ENCODE results near the gene DOHH. TPM values are rescaled to one million over a fixed set of nuclear protein-coding genes. Genes with fewer than 3 reads are reported as not detected.

DOHH gene
- total RNA-seq, 1 experiment from 2014 or later = 51.4 TPM

DNA sequence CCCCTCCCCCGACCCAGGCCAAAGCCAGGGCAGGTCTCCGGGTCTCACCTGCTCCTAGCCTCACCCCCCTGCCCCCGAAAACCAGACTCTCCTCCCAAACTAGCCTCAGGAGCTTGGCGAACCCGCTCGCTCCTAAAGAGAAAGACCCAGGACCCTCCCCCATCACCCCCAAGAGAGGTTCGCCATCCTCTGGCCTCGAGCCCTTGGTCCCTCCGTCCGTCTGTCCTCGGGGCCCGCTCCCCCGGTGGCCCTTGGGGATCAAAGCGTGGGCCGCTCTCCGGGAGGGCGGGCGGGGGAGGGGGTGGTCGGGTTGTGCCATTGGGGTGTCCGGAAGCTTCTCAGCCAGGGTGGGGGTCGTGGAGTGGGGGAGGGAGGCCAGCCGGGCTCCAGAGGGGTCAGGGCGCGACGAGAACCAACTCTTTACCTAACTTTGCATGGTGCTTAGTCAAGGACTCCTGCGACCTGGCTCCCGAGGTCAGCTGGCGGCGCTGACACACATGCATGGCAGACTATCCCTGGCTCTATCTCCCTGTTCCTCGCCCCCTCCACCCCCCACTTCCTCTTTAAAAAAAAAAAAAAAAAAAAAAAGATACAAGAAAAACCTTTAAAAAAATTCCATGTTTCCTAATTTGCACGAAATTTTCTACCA lies 35.8 kb downstream of the DOHH start:
- DNase-seq (no peak), ATAC-seq (no peak)
- TF ChIP-seq EZH2phosphoT487 (IDR thresholded peaks at IDR 0.05; ENCODE audit: borderline replicate concordance, low read length) (no peak), EZH2 (IDR thresholded peaks at IDR 0.05; ENCODE audit: low read length, unreplicated experiment) (no peak)
- TF ChIP-seq, protein P1, sequence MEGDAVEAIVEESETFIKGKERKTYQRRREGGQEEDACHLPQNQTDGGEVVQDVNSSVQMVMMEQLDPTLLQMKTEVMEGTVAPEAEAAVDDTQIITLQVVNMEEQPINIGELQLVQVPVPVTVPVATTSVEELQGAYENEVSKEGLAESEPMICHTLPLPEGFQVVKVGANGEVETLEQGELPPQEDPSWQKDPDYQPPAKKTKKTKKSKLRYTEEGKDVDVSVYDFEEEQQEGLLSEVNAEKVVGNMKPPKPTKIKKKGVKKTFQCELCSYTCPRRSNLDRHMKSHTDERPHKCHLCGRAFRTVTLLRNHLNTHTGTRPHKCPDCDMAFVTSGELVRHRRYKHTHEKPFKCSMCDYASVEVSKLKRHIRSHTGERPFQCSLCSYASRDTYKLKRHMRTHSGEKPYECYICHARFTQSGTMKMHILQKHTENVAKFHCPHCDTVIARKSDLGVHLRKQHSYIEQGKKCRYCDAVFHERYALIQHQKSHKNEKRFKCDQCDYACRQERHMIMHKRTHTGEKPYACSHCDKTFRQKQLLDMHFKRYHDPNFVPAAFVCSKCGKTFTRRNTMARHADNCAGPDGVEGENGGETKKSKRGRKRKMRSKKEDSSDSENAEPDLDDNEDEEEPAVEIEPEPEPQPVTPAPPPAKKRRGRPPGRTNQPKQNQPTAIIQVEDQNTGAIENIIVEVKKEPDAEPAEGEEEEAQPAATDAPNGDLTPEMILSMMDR (conservative IDR thresholded peaks at IDR 0.05; ENCODE audit: low read depth, low read length) = no peak
- H3K79me2 ChIP-seq (ENCODE audit: low read length) = no peaks in the 10 kb centered on the region
- H3K4me2 ChIP-seq (ENCODE audit: low read length) = no peak overlapping the region
- no peaks in the 10 kb centered on the region for H3K9me3 ChIP-seq (ENCODE audit: low read length)
- POLR2A ChIA-PET (ENCODE audit: unreplicated experiment) = interaction anchor here (0.6 kb wide), 1 partner anchor 645 kb away, joined by 4 read pairs; the partner anchor contains the start of gene ZNF554
- H3K9me2 ChIP-seq (replicated peaks; ENCODE audit: low read length) = no peaks in the 10 kb centered on the region
- H3K36me3 ChIP-seq (ENCODE audit: low read depth, low read length) = no peaks in the 10 kb centered on the region
- intact Hi-C loops (cut with micrococcal nuclease) = no loop called here
- no peak overlapping the region for H3K27ac ChIP-seq (ENCODE audit: low read length)
- H3K9ac ChIP-seq (ENCODE audit: low read length) = no peak overlapping the region
- CTCF ChIA-PET = no interaction called here
- no peak overlapping the region for H2AFZ ChIP-seq (ENCODE audit: low read length)
- no peaks in the 10 kb centered on the region for H3K27me3 ChIP-seq (ENCODE audit: low read length)
- BruUV-seq (replicated peaks) = no TSS peak
- H3K4me1 ChIP-seq (ENCODE audit: insufficient read depth, low read length) = no peaks in the 10 kb centered on the region
- H3F3A ChIP-seq (ENCODE audit: low read length, unreplicated experiment) = no peaks in the 10 kb centered on the region
- no peak overlapping the region for H3K4me3 ChIP-seq (ENCODE audit: low read length)
- H4K20me1 ChIP-seq (ENCODE audit: low read length) = no peaks in the 10 kb centered on the region

DNA sequence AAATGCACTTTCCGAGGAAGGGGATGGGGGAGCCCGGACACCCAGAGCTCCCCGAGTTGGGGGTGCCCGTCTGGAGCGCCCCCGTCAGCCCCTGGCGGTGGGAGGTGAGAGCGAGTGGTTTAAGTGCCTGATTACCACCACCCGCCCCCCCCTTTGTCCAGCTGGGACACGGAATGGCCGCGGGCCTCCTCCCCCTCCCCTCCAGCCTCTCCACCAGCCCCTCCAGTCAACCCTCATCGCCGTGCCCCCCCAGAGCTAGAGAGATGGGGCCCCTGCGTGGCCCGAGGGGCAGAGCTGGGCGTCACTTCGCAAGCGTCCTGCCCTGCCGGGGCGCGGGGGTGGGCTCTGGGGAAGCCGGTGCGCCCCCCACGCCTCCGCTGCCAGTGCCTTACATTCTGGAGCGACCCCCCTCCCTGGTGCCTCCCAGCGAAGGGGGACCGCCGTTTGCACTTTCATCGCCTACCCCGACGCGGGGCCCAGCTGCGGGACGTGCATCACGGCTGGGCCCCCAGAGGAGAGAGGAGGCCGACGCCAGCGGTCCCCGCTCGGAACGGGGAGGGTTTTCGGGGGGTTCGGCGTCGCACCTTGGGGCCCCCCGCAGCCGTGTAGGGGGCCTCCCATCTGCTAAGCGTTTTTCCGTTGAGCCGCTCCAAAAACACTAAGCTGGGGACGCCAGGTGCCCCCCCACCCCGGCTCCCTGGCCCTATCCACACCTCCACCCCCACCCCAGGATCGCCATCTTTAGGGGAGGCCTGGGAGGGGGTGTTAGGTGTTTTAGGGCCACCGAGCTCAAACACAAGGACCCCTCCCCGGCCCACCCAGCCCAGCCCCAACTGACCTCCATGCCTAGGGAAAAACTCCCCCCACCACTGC lies 36.5 kb downstream of the DOHH start:
- Histone ChIP-seq H3K9me2 (replicated peaks; ENCODE audit: low read length) (no peaks in the 10 kb centered on the region), H3K4me2 (ENCODE audit: low read length) (no peak overlapping the region), H3K4me1 (ENCODE audit: insufficient read depth, low read length) (no peaks in the 10 kb centered on the region), H3F3A (ENCODE audit: low read length, unreplicated experiment) (no peaks in the 10 kb centered on the region), H3K36me3 (ENCODE audit: low read depth, low read length) (no peaks in the 10 kb centered on the region), H3K27ac (ENCODE audit: low read length) (no peak overlapping the region), H3K27me3 (ENCODE audit: low read length) (no peaks in the 10 kb centered on the region), H4K20me1 (ENCODE audit: low read length) (no peaks in the 10 kb centered on the region), H3K9me3 (ENCODE audit: low read length) (no peaks in the 10 kb centered on the region), H2AFZ (ENCODE audit: low read length) (no peak overlapping the region), H3K9ac (ENCODE audit: low read length) (no peak overlapping the region), H3K79me2 (ENCODE audit: low read length) (no peaks in the 10 kb centered on the region), H3K4me3 (ENCODE audit: low read length) (no peak overlapping the region)
- ChIA-PET CTCF (no interaction called here), POLR2A (ENCODE audit: unreplicated experiment) (interaction anchor here (0.6 kb wide), 1 partner anchor 644 kb away, joined by 4 read pairs; the partner anchor contains the start of gene ZNF554)
- no peak for ATAC-seq
- BruUV-seq (replicated peaks) = no TSS peak
- no peak for DNase-seq
- intact Hi-C loops (cut with micrococcal nuclease) = no loop called here
- no peak for TF ChIP-seq EZH2phosphoT487 (IDR thresholded peaks at IDR 0.05; ENCODE audit: borderline replicate concordance, low read length)
- TF ChIP-seq, protein P1 (conservative IDR thresholded peaks at IDR 0.05; ENCODE audit: low read depth, low read length) = no peak
- TF ChIP-seq EZH2 (IDR thresholded peaks at IDR 0.05; ENCODE audit: low read length, unreplicated experiment) = no peak

Data from PC-3 (cell line).